LHCN-M2 (cell line): ENCODE measurements around the gene CD164L2. TPM values are rescaled to one million over a fixed set of nuclear protein-coding genes. Genes with fewer than 3 reads are reported as not detected.
A peak's percentile ranks its signal among the peaks of the same experiment; 100 is the strongest.
"Not testable (repeated sequence)": the region's sequence is repeated elsewhere in the genome, so short reads cannot be mapped to it uniquely, and the experiment has no call there.

Experiments
- DNase-seq: peaks from one replicate; pipeline ENCODE4 v3.0.0-alpha.2; 2012; ENCODE audit warnings: low read depth
- polyA plus RNA-seq: library from polyadenylated mRNA; unstranded; fragments of >200 nt; gene quantifications from one replicate; pipeline ENCODE4 v1.2.1, GENCODE V29; 2012; ENCODE audit warnings: missing spikeins
- total RNA-seq: library from RNA; depleted of rRNA; stranded (reverse); fragments of >200 nt; gene quantifications from 2 replicates; pipeline ENCODE4 v1.2.3, GENCODE V29; 2014; rRNA removed

The CD164L2 gene
- not detected in 2 replicates for total RNA-seq
- polyA plus RNA-seq, result not detected

GRCh38 chr1:27383039-27383605 lies at the start of gene CD164L2:
Gene CD164L2, minus strand, starts transcription at chr1:27383333. Its CDS starts 94 bp downstream, at chr1:27383239.
- no peak for DNase-seq

GRCh38 chr1:27432725-27433124 lies 49.6 kb upstream of the CD164L2 start:
- not testable (repeated sequence) for DNase-seq

GRCh38 chr1:27431601-27431940 lies 48.4 kb upstream of the CD164L2 start:
- no peak for DNase-seq

GRCh38 chr1:27430903-27431600 lies 47.9 kb upstream of the CD164L2 start:
- DNase-seq, result peak; percentile 71

GRCh38 chr1:27429029-27429425 lies 45.9 kb upstream of the CD164L2 start:
- DNase-seq, result no peak

- DNase-seq, result peak; percentile 57
Measured at GRCh38 chr1:27428316-27429028, 45.3 kb upstream of the CD164L2 start.

GRCh38 chr1:27427816-27428315 lies 44.7 kb upstream of the CD164L2 start:
- DNase-seq, result no peak

- no peak for DNase-seq
Measured at GRCh38 chr1:27427329-27427728, 44.2 kb upstream of the CD164L2 start.

GRCh38 chr1:27423709-27424108 lies 40.6 kb upstream of the CD164L2 start:
- DNase-seq, result no peak

- DNase-seq, result peak; percentile 96
Measured at GRCh38 chr1:27418326-27419185, 35.4 kb upstream of the CD164L2 start.

- DNase-seq, result no peak
Measured at GRCh38 chr1:27417713-27418112, 34.6 kb upstream of the CD164L2 start.

GRCh38 chr1:27416387-27417111 lies 33.4 kb upstream of the CD164L2 start:
- DNase-seq, result peak; percentile 90

GRCh38 chr1:27414091-27414490 lies 31.0 kb upstream of the CD164L2 start:
- no peak for DNase-seq

- DNase-seq, result no peak
Measured at GRCh38 chr1:27413004-27413403, 29.9 kb upstream of the CD164L2 start.

GRCh38 chr1:27412502-27412901 lies 29.4 kb upstream of the CD164L2 start:
- no peak for DNase-seq

- no peak for DNase-seq
Measured at GRCh38 chr1:27410709-27411108, 27.6 kb upstream of the CD164L2 start.

- no peak for DNase-seq
Measured at GRCh38 chr1:27409669-27410068, 26.5 kb upstream of the CD164L2 start.

- DNase-seq, result peak; percentile 80
Measured at GRCh38 chr1:27408151-27408550, 25.0 kb upstream of the CD164L2 start.

GRCh38 chr1:27406791-27407190 lies 23.7 kb upstream of the CD164L2 start:
- DNase-seq, result not testable (repeated sequence)

- no peak for DNase-seq
Measured at GRCh38 chr1:27406362-27406680, 23.2 kb upstream of the CD164L2 start.
